Stimulated activated CD4-positive, alpha-beta T cell treated with anti-CD3 and anti-CD28 coated beads, Interleukin-1b, Interleukin-23, amount 100 ng/mL, for 4 hours (primary cell): ENCODE measurements around the gene UNKL.

Source experiments
- DNase-seq, 2 donors: peaks; one replicate each; pipeline ENCODE4 v3.0.0-alpha.2; 2020; ENCODE audit warnings: low read depth in 2 of 2

The UNKL gene

GRCh38 chr16:1351582-1352362 lies 62.7 kb downstream of the UNKL start, which contains the start of the genes GNPTG and TSR3:
Gene GNPTG (plus strand): TSS chr16:1351931. CDS start chr16:1351966, 35 bp downstream.
Gene TSR3 (minus strand): TSS chr16:1351878. CDS start chr16:1351804, 74 bp downstream.
- peak; percentile 73 to 82 for DNase-seq

GRCh38 chr16:1351215-1351581 lies 63.3 kb downstream of the UNKL start:
- DNase-seq, result no peak

- no peak for DNase-seq
Measured at GRCh38 chr16:1350691-1351090, 63.8 kb downstream of the UNKL start.

GRCh38 chr16:1349951-1350350 lies 64.6 kb downstream of the UNKL start:
- DNase-seq, result no peak

- no peak for DNase-seq
Measured at GRCh38 chr16:1349351-1349750, 65.2 kb downstream of the UNKL start.

GRCh38 chr16:1348926-1349325 lies 65.6 kb downstream of the UNKL start:
- no peak for DNase-seq

DNA sequence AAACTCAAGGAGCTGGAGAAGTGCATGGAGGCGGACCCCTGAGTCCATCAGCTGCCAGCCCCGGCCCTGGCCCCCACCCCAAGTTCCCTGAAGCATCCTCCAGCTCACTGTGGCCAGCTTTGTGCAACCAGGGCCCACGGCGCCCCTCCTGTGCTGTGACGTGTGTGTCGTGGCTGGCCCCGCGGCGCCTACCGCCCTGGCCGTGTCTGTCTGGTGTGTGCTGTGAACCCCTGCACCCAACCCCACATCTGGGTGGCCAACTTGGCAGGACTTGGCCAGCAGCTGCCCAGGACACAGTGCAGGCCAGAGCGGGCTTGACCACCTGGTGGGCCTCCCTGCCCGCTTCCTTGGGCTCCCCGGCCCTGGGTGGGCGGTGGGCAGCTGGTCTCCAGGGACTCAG lies 66.1 kb downstream of the UNKL start:
- no peak for DNase-seq

DNA sequence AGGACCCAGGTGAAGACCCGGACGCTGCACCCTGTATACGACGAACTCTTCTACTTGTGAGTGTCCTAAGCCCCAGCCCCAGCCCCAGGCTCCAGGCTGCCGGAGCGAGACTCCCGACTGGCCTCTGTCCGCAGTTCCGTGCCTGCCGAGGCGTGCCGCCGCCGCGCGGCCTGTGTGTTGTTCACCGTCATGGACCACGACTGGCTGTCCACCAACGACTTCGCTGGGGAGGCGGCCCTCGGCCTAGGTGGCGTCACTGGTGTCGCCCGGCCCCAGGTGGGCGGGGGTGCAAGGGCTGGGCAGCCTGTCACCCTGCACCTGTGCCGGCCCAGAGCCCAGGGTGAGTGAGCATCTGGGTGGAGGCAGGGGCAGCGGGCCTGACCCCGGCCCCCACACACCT lies 66.5 kb downstream of the UNKL start:
- DNase-seq, result no peak

GRCh38 chr16:1347286-1347855 lies 67.1 kb downstream of the UNKL start:
- DNase-seq, result no peak

DNA sequence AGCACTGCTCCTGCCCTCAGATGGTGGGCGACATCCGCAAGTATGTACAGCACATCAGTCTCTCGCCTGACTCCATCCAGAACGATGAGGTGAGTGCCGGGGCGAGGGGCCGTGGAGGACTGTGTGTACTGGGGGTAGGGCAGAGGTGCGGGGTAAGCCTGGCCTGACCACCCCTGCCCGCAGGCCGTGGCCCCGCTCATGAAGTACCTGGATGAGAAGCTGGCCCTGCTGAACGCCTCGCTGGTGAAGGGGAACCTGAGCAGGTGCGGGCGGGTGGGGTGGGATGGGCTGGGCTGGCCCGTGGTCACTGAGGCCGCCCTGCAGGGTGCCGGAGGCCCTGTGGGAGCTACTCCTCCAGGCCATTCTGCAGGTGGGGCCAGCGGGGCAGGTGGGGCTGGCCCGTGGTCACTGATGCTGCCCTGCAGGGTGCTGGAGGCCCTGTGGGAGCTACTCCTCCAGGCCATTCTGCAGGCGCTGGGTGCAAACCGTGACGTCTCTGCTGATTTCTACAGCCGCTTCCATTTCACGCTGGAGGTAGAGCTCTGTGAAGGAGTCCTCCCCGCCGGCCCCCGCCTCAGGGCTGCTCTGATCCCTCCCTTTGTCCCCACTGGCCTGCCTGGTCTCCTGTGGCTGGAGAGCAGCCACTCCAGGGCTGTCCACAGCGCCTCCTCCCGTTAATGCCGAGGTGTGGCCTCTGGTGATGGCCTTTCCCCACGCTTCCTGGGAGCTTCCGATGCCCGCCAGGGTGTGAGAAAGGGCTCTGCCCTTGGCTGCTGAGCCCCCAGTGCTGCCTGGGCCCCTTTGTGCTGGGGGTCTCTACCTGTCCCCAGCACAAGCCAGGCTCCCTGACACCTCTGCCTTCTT lies 67.8 kb downstream of the UNKL start:
- DNase-seq, result no peak

- no peak for DNase-seq
Measured at GRCh38 chr16:1345651-1346421, 68.7 kb downstream of the UNKL start.

DNA sequence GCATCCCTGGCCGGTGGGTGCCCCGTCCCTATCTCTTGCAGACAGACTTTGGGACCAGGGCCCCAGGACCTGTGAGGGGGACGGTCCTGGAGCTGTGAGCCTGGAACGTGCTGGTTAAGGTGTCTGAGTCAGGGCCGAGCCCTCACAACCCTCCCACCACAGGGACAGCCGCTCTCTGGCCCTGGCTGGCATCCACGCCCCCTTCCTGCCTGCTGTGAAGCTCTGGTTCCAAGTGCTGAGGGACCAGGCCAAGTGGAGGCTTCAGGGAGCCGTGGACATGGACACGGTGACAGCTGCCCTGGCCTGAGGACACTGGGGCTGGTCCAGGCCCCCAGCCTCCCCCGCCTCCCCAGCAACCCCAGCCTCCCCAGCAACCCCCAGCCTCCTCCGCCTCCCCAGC lies 69.4 kb downstream of the UNKL start:
- DNase-seq, result no peak

DNA sequence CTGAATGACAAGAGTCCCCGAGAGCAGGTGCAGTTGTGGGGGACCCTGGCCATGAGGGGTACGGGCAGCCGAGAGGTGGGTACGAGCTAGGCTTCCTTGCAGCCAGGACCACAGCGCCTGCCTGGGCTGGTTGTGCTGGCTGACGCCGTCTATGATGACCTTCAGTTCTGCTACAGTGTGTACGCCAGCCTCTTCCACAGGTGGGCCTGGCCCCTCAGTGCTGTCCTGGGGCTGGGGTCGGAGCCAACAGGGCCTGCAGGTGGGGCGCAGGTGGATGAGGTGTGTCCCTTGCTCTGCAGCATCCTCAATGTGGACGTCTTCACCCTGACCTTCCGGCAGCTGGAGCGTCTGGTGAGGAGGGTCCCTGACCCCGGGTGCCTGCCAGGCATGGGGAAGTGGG lies 70.0 kb downstream of the UNKL start:
- DNase-seq, result no peak

DNA sequence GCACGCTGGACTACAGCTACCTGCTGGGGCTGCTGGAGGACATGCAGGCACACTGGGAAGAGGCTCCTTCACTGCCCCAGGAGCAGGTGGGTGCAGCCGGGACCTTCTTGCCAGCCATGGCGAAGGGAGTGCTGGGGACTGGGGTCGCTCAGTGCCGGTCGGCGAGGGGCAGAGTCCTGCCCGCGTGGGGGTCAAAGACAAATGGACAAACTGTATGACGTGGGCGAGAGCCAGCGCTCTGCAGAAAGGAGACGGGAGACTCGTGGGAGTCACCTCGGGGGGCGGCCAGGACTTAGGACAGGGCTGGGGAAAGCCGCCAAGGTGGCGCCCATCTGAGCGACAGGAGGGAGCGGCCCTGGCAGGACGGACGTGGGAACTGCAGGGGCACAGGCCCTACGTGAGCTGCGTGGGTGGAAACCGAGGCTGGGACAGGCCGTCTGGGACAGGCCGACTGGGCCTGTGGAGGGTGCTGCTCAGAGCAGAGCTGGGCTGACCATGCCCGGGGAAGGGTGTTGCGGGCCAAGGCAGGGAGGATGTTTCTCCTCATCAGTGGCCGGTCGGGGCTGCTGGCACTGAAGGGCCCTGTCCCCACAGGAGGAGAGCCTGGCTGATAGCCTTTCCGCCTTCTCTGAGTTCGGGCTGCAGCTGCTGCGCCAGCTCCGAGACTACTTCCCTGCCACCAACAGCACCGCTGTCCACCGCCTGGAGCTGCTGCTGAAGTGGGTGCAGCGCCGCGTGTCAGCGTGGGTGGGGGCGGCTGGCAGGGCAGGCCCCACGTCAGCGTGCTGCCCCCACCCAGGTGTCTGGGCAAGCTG lies 70.9 kb downstream of the UNKL start:
- no peak for DNase-seq

GRCh38 chr16:1342526-1343427 lies 71.7 kb downstream of the UNKL start:
- peak; percentile 84 to 92 for DNase-seq

- DNase-seq, result no peak
Measured at GRCh38 chr16:1341495-1342420, 72.7 kb downstream of the UNKL start.

DNA sequence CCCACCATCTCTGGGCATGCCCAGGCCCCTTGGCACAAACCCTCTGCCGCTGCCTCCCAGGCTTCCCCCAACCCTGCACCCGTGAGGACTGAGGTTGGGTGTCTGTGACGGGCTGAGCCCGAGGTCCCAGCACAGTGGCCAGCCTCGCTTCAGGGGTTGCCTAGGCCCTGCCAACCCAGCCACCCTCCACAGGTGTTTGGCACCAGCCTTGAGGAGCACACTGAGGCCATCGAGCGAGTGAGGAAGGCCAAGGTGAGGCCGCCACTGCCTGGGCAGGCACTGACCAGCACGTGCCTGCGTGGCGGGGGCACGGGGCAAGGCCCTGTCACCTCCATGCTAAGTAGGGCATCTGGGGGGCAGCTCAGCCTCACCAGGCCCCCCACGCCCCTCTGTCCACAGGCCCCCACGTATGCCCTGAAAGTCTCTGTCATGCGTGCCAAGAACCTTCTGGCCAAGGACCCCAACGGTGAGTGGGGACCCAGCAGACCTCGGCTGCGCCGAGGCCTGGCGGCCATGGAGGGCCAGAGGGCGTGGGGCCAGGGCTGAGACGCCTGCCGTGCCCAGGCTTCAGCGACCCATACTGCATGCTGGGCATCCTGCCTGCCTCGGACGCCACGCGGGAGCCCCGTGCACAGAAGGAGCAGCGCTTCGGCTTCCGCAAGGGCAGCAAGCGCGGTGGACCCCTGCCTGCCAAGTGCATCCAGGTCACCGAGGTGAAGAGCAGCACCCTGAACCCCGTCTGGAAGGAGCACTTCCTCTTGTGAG lies 73.6 kb downstream of the UNKL start:
- no peak for DNase-seq
